ACC112 (cell line): ENCODE data around the gene CCL22.

Experiments used
- H2AFZ ChIP-seq: fragments of 200-600 bp; sonication (generic); one replicate; pipeline ENCODE4 v1.6.0; 2017; ENCODE audit warnings: antibody characterized with exemption, low read length; ENCODE audit not compliant: unreplicated experiment
- H3K27ac ChIP-seq: fragments of 200-600 bp; sonication (generic); 2 replicates; pipeline ENCODE4 v1.5.1; 2014; ENCODE audit warnings: low read depth, mild to moderate bottlenecking, antibody characterized with exemption, low read length, moderate library complexity
- H3K27me3 ChIP-seq: fragments of 200-600 bp; sonication (generic); 2 replicates; pipeline ENCODE4 v1.6.1; 2014; ENCODE audit warnings: mild to moderate bottlenecking, antibody characterized with exemption, low read length, moderate library complexity, mixed read lengths; ENCODE audit not compliant: insufficient read depth
- H3K36me3 ChIP-seq: fragments of 200-600 bp; sonication (generic); 2 replicates; pipeline ENCODE4 v1.6.1; 2016; ENCODE audit warnings: mild to moderate bottlenecking, antibody characterized with exemption, low read length, moderate library complexity, mixed read lengths; ENCODE audit not compliant: insufficient read depth
- H3K4me1 ChIP-seq: fragments of 200-600 bp; sonication (generic); one replicate; pipeline ENCODE4 v1.6.1; 2016; ENCODE audit warnings: low read length, mixed read lengths; ENCODE audit not compliant: insufficient read depth, unreplicated experiment, control insufficient read depth
- H3K4me3 ChIP-seq: fragments of 200-600 bp; sonication (generic); 2 replicates; pipeline ENCODE4 v1.5.1; 2014; ENCODE audit warnings: mild to moderate bottlenecking, low read depth, low read length
- H3K79me2 ChIP-seq: fragments of 200-600 bp; sonication (generic); one replicate; pipeline ENCODE4 v1.6.0; 2016; ENCODE audit warnings: low read length; ENCODE audit not compliant: control insufficient read depth, unreplicated experiment, insufficient read depth

The CCL22 gene

GRCh38 chr16:57360321-57360935 lies 1.8 kb downstream of the CCL22 start:
- H3K27ac ChIP-seq = no peak overlapping the region
- no peak overlapping the region for H2AFZ ChIP-seq
- H3K36me3 ChIP-seq = no peaks in the 10 kb centered on the region
- no peaks in the 10 kb centered on the region for H3K79me2 ChIP-seq
- no peaks in the 10 kb centered on the region for H3K4me1 ChIP-seq
- no peak overlapping the region for H3K4me3 ChIP-seq
- H3K27me3 ChIP-seq = peaks cover 7% of the 10 kb centered on the region; the same call in 1 of the 2 replicates

- Histone ChIP-seq H3K27ac (no peak overlapping the region), H3K4me1 (no peaks in the 10 kb centered on the region), H3K27me3 (peaks cover 7% of the 10 kb centered on the region; the same call in 1 of the 2 replicates), H2AFZ (no peak overlapping the region), H3K79me2 (no peaks in the 10 kb centered on the region), H3K36me3 (no peaks in the 10 kb centered on the region), H3K4me3 (no peak overlapping the region)
These were observed 2.8 kb downstream of the CCL22 start for GRCh38 chr16:57361404-57361803.

- H3K27ac ChIP-seq = no peak overlapping the region
- no peak overlapping the region for H3K4me3 ChIP-seq
- peaks cover 7% of the 10 kb centered on the region; the same call in 1 of the 2 replicates for H3K27me3 ChIP-seq
- H3K36me3 ChIP-seq = no peaks in the 10 kb centered on the region
- H2AFZ ChIP-seq = no peak overlapping the region
- no peaks in the 10 kb centered on the region for H3K4me1 ChIP-seq
- H3K79me2 ChIP-seq = no peaks in the 10 kb centered on the region
These were observed 5.6 kb downstream of the CCL22 start for GRCh38 chr16:57364143-57364542.

GRCh38 chr16:57366544-57367040 lies 8.0 kb downstream of the CCL22 start:
- Histone ChIP-seq H3K4me3 (no peak overlapping the region), H3K27me3 (peaks cover 9% of the 10 kb centered on the region; the same call in 1 of the 2 replicates), H3K4me1 (no peaks in the 10 kb centered on the region), H3K79me2 (no peaks in the 10 kb centered on the region), H2AFZ (no peak overlapping the region), H3K36me3 (no peaks in the 10 kb centered on the region), H3K27ac (no peak overlapping the region)

GRCh38 chr16:57367116-57367752 lies 8.7 kb downstream of the CCL22 start:
- Histone ChIP-seq H3K4me3 (no peak overlapping the region), H3K79me2 (no peaks in the 10 kb centered on the region), H3K27me3 (peaks cover 11% of the 10 kb centered on the region; the same call in 1 of the 2 replicates), H2AFZ (no peak overlapping the region), H3K4me1 (no peaks in the 10 kb centered on the region), H3K36me3 (no peaks in the 10 kb centered on the region), H3K27ac (no peak overlapping the region)

- H3K27me3 ChIP-seq = peaks cover 20% of the 10 kb centered on the region; the same call in 1 of the 2 replicates
- H3K27ac ChIP-seq = no peak overlapping the region
- H3K4me1 ChIP-seq = no peaks in the 10 kb centered on the region
- H2AFZ ChIP-seq = no peak overlapping the region
- H3K4me3 ChIP-seq = no peak overlapping the region
- H3K36me3 ChIP-seq = no peaks in the 10 kb centered on the region
- H3K79me2 ChIP-seq = no peaks in the 10 kb centered on the region
These were observed 13.2 kb downstream of the CCL22 start for GRCh38 chr16:57371494-57372371.

GRCh38 chr16:57372372-57373116 lies 14.0 kb downstream of the CCL22 start, which contains the start of gene CX3CL1:
CX3CL1 (plus strand) TSS chr16:57372490; CDS start chr16:57372569, 79 bp downstream.
- Histone ChIP-seq H3K27ac (no peak within 1 kb of the TSS), H2AFZ (no peak within 1 kb of the TSS), H3K36me3 (no peaks in the 10 kb centered on the region), H3K4me1 (no peaks in the 10 kb centered on the region), H3K4me3 (no peak within 1 kb of the TSS), H3K79me2 (no peaks in the 10 kb centered on the region), H3K27me3 (peaks cover 20% of the 10 kb centered on the region; the same call in 1 of the 2 replicates)

GRCh38 chr16:57373117-57373947 lies 14.7 kb downstream of the CCL22 start:
- H3K27ac ChIP-seq = no peak overlapping the region
- H3K79me2 ChIP-seq = no peaks in the 10 kb centered on the region
- no peak overlapping the region for H3K4me3 ChIP-seq

GRCh38 chr16:57374067-57374534 lies 15.5 kb downstream of the CCL22 start:
- Histone ChIP-seq H3K79me2 (no peaks in the 10 kb centered on the region), H3K27me3 (peaks cover 20% of the 10 kb centered on the region; the same call in 1 of the 2 replicates), H3K4me1 (no peaks in the 10 kb centered on the region), H3K36me3 (no peaks in the 10 kb centered on the region), H2AFZ (no peak overlapping the region), H3K27ac (no peak overlapping the region), H3K4me3 (no peak overlapping the region)

More at GRCh38 chr16:57373117-57373947, 14.7 kb downstream of the CCL22 start:
- Histone ChIP-seq H3K36me3 (no peaks in the 10 kb centered on the region), H2AFZ (no peak overlapping the region), H3K27me3 (peaks cover 20% of the 10 kb centered on the region; the same call in 1 of the 2 replicates), H3K4me1 (no peaks in the 10 kb centered on the region)
